ENCODE measurements around the gene C19orf25.

C19orf25 gene

DNA sequence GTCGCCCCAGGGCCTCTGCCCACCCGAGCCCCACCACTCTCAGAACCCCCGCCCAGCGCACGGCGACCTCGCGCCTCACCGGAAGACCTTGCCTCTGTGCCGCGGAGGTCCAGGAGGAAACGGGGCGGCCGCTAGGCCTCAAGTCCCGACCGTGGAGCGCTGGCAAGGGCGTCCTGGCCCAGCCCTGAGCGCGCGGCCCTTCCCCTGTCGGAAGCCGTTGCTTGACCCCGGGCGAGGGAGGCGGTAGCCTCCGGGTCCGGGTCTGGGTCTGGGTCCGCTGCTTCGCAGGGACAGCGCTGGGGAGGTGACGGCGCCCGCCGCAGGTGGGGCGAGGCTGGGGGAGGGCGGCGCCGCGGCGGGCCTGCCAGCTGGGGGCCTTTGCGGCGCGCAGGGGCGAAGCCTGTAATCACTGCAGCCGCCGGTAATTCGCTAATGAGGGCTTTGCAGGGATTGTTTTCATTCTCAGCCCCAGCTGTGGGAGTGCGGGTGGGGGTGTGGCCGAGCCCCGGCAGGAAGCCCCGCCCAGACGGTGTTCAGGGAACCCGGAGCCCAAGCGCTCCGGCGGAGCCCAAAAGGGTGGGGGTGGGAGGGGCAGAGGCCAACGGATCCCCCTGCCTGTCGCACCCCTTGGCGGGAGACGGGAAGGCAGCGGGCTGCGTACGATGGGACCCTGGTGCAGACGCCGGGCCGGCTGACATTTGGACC lies 8.6 kb downstream of the C19orf25 start:
- no peak for DNase-seq (ENCODE audit: low read depth in 1 of 2, low spot score in 1 of 2)
- peaks cover 48% of the 10 kb centered on the region for H3K27me3 ChIP-seq (ENCODE audit: insufficient read depth, poor library complexity, severe bottlenecking)
- no peak overlapping the region for H3K27ac ChIP-seq (replicated peaks)
- H3K4me3 ChIP-seq (replicated peaks; ENCODE audit: insufficient read depth, low read length) = no peak overlapping the region
- TF ChIP-seq POLR2AphosphoS5 (IDR thresholded peaks at IDR 0.05; ENCODE audit: low read depth) (no peak), GABPA (IDR thresholded peaks at IDR 0.05; ENCODE audit: low read depth) (no peak), SPI1 (IDR thresholded peaks at IDR 0.05; ENCODE audit: borderline replicate concordance, low read depth) (no peak)
- TF ChIP-seq, protein P1, sequence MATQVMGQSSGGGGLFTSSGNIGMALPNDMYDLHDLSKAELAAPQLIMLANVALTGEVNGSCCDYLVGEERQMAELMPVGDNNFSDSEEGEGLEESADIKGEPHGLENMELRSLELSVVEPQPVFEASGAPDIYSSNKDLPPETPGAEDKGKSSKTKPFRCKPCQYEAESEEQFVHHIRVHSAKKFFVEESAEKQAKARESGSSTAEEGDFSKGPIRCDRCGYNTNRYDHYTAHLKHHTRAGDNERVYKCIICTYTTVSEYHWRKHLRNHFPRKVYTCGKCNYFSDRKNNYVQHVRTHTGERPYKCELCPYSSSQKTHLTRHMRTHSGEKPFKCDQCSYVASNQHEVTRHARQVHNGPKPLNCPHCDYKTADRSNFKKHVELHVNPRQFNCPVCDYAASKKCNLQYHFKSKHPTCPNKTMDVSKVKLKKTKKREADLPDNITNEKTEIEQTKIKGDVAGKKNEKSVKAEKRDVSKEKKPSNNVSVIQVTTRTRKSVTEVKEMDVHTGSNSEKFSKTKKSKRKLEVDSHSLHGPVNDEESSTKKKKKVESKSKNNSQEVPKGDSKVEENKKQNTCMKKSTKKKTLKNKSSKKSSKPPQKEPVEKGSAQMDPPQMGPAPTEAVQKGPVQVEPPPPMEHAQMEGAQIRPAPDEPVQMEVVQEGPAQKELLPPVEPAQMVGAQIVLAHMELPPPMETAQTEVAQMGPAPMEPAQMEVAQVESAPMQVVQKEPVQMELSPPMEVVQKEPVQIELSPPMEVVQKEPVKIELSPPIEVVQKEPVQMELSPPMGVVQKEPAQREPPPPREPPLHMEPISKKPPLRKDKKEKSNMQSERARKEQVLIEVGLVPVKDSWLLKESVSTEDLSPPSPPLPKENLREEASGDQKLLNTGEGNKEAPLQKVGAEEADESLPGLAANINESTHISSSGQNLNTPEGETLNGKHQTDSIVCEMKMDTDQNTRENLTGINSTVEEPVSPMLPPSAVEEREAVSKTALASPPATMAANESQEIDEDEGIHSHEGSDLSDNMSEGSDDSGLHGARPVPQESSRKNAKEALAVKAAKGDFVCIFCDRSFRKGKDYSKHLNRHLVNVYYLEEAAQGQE (IDR thresholded peaks at IDR 0.05; ENCODE audit: insufficient replicate concordance, low read depth) = no peak
- TF ChIP-seq, protein P2, sequence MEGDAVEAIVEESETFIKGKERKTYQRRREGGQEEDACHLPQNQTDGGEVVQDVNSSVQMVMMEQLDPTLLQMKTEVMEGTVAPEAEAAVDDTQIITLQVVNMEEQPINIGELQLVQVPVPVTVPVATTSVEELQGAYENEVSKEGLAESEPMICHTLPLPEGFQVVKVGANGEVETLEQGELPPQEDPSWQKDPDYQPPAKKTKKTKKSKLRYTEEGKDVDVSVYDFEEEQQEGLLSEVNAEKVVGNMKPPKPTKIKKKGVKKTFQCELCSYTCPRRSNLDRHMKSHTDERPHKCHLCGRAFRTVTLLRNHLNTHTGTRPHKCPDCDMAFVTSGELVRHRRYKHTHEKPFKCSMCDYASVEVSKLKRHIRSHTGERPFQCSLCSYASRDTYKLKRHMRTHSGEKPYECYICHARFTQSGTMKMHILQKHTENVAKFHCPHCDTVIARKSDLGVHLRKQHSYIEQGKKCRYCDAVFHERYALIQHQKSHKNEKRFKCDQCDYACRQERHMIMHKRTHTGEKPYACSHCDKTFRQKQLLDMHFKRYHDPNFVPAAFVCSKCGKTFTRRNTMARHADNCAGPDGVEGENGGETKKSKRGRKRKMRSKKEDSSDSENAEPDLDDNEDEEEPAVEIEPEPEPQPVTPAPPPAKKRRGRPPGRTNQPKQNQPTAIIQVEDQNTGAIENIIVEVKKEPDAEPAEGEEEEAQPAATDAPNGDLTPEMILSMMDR (IDR thresholded peaks at IDR 0.05; ENCODE audit: insufficient read depth, low read length) = no peak

DNA sequence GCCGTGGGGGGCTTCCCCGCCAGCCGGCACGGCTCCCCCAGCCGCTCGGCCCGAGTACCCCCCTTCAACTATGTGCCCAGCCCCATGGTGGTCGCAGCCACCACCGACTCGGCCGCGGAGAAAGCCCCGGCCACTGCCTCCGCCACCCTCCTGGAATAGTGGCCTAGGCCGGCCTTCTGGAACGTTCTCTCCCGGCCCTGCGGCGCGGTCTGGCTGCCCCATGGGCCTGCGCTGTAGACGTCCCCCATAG lies 9.0 kb downstream of the C19orf25 start:
- no peak for DNase-seq (ENCODE audit: low read depth in 1 of 2, low spot score in 1 of 2)
- TF ChIP-seq, protein P1 (IDR thresholded peaks at IDR 0.05; ENCODE audit: insufficient replicate concordance, low read depth) = no peak
- TF ChIP-seq GABPA (IDR thresholded peaks at IDR 0.05; ENCODE audit: low read depth) (no peak), POLR2AphosphoS5 (IDR thresholded peaks at IDR 0.05; ENCODE audit: low read depth) (no peak), SPI1 (IDR thresholded peaks at IDR 0.05; ENCODE audit: borderline replicate concordance, low read depth) (no peak)
- TF ChIP-seq, protein P2 (IDR thresholded peaks at IDR 0.05; ENCODE audit: insufficient read depth, low read length) = no peak
- Histone ChIP-seq H3K27ac (replicated peaks) (no peak overlapping the region), H3K27me3 (ENCODE audit: insufficient read depth, poor library complexity, severe bottlenecking) (peaks cover 48% of the 10 kb centered on the region), H3K4me3 (replicated peaks; ENCODE audit: insufficient read depth, low read length) (no peak overlapping the region)

DNA sequence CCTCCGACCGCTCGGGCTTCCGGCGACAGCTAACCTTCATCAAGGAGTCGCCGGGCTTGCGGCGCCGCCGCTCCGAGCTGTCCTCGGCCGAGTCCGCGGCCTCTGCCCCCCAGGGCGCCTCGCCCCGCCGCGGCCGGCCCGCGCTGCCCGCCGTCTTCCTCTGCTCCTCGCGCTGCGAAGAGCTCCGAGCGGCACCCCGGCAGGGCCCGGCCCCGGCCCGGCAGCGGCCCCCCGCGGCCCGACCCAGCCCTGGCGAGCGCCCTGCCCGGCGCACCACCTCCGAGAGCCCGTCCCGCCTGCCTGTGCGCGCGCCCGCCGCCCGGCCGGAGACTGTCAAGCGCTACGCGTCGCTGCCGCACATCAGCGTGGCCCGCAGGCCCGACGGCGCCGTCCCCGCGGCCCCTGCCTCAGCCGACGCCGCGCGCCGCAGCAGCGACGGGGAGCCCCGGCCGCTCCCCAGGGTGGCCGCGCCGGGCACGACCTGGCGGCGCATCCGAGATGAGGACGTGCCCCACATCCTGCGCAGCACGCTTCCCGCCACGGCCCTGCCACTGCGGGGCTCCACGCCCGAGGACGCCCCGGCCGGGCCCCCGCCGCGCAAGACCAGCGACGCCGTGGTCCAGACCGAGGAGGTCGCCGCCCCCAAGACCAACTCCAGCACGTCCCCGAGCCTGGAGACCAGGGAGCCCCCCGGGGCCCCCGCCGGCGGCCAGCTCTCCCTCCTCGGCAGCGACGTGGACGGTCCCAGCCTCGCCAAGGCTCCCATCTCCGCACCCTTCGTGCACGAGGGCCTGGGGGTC lies 9.6 kb downstream of the C19orf25 start:
- no peak for DNase-seq (ENCODE audit: low read depth in 1 of 2, low spot score in 1 of 2)
- no peak overlapping the region for H3K27ac ChIP-seq (replicated peaks)
- H3K27me3 ChIP-seq (ENCODE audit: insufficient read depth, poor library complexity, severe bottlenecking) = peaks cover 48% of the 10 kb centered on the region
- no peak overlapping the region for H3K4me3 ChIP-seq (replicated peaks; ENCODE audit: insufficient read depth, low read length)
- TF ChIP-seq, protein P1 (IDR thresholded peaks at IDR 0.05; ENCODE audit: insufficient replicate concordance, low read depth) = no peak
- TF ChIP-seq, protein P2 (IDR thresholded peaks at IDR 0.05; ENCODE audit: insufficient read depth, low read length) = no peak
- TF ChIP-seq SPI1 (IDR thresholded peaks at IDR 0.05; ENCODE audit: borderline replicate concordance, low read depth) (no peak), POLR2AphosphoS5 (IDR thresholded peaks at IDR 0.05; ENCODE audit: low read depth) (no peak), GABPA (IDR thresholded peaks at IDR 0.05; ENCODE audit: low read depth) (no peak)
